GM20000 (cell line): ENCODE measurements around the gene MTA3.
"Not testable (repeated sequence)": the region's sequence is repeated elsewhere in the genome, so short reads cannot be mapped to it uniquely, and the experiment has no call there.

Source experiments
- DNase-seq: peaks from one replicate; pipeline ENCODE4 v3.0.0; 2012; ENCODE audit warnings: low spot score
- TF ChIP-seq, protein P1 (sequence below): IDR thresholded peaks from 2 replicates; pipeline ENCODE4 v1.5.1; 2012; ENCODE audit warnings: mild to moderate bottlenecking, control low read depth; ENCODE audit errors: extremely low read depth, missing control alignments

MTA3 gene

DNA sequence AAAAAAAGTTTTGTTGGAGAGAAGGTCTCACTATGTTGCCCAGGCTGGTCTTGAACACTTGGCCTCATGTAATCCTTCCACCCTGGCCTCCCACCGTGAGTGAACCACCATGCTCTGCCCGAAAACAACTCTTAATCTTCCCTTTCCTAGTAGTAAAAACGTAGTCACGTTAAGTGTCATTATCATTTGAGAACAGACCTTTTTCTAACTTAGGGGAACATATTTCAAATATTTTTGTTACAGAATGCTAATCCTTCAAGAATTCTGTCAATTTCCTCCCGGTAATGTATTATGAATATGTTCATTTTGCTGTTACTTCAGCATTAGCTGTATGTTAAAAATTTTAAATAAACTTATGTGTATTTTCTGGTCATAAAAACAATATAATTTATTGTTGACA is 49.7 kb downstream of the MTA3 start:
- TF ChIP-seq, protein P1, sequence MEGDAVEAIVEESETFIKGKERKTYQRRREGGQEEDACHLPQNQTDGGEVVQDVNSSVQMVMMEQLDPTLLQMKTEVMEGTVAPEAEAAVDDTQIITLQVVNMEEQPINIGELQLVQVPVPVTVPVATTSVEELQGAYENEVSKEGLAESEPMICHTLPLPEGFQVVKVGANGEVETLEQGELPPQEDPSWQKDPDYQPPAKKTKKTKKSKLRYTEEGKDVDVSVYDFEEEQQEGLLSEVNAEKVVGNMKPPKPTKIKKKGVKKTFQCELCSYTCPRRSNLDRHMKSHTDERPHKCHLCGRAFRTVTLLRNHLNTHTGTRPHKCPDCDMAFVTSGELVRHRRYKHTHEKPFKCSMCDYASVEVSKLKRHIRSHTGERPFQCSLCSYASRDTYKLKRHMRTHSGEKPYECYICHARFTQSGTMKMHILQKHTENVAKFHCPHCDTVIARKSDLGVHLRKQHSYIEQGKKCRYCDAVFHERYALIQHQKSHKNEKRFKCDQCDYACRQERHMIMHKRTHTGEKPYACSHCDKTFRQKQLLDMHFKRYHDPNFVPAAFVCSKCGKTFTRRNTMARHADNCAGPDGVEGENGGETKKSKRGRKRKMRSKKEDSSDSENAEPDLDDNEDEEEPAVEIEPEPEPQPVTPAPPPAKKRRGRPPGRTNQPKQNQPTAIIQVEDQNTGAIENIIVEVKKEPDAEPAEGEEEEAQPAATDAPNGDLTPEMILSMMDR, result no peak
- DNase-seq, result no peak

DNA sequence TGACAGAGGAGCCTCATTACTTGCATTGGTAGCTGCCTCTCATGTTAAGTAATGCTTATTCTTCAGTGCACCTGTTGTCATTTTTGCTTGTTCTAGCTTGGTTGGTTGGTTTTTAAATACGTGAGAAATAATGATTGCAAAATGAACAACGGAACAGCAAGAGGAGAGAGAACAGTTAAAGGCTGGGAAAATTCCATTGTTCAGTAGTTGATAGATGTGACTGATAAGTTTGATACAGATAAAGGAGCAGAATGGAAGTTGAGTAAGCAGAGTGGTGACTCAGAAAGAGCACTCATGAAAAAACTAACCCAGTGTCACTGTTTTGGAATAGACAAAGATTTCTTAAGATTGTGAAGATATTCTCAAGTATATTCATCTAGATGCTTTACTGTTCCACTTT is 50.5 kb downstream of the MTA3 start:
- no peak for DNase-seq
- TF ChIP-seq, protein P1, result no peak

DNA sequence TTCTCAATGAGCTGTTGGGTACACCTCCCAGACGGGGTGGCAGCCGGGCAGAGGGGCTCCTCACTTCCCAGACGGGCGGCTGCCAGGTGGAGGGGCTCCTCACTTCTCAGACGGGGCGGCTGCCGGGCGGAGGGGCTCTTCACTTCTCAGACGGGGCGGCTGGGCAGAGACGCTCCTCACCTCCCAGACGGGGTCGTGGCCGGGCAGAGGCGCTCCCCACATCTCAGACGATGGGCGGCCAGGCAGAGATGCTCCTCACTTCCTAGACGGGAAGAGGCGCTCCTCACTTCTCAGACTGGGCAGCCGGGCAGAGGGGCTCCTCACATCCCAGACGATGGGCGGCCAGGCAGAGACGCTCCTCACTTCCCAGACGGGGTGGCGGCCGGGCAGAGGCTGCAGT is 53.2 kb downstream of the MTA3 start:
- not testable (repeated sequence) for DNase-seq

- TF ChIP-seq, protein P1, result no peak
- no peak for DNase-seq
Observed at GRCh38 chr2:42622943-42623676, 54.7 kb downstream of the MTA3 start.

GRCh38 chr2:42624047-42624446 is 55.6 kb downstream of the MTA3 start:
- no peak for DNase-seq

GRCh38 chr2:42628024-42628423 is 59.6 kb downstream of the MTA3 start:
- not testable (repeated sequence) for DNase-seq

More at GRCh38 chr2:42624047-42624446, 55.6 kb downstream of the MTA3 start:
- TF ChIP-seq, protein P1, result no peak

DNA sequence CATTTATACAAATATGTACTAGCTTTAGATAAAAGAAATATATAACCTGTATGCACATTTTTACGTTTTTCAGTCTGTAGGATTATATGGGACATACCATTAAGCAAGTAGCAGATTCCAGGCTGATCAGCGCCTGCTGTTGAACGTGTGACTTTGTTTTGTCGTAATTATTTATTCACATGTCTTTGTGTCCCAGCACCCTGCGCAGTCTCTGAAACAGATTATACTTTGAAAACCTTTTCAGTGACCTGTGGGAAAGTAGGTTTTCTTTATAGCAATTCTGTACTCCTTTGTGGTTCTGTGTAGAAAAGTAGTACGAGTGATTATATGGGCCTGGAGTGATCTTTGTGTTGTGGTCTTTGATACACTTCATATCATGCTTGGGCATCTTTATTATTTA is 68.5 kb downstream of the MTA3 start:
- TF ChIP-seq, protein P1, result no peak
- no peak for DNase-seq

DNA sequence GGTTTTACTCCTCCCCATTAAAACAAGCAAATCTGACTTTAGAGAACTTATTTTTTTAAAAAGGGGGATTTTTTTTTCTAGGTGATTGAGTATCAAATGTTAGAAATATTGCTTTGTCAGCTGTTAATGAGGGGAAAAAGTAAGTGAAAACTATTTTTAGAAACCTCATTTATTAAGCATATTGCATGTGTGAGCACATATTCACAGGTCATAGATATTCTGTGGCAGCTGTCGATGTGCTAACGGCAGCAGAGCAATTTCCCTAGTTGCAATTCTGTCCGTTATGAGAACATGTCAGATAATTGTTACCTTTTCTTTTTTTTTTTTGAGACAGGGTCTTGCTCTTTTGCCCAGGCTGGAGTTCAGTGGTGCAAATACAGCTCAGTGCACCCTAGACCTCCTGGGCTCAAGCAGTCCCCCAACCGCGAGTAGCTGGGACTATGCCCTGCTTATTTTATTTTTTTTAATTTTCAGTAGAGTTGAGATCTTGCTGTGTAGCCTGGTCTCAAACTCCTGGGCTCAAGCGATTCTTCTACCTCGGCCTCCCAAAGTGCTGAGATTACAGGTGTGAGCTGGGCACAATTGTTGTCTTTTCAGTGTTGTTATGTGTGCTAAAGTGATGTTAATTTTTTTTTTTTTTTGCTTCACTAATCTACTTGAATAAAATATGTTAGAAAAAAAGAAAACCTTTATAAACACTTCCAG is 69.8 kb downstream of the MTA3 start:
- TF ChIP-seq, protein P1, result no peak
- no peak for DNase-seq
